ENCODE data around the gene RPS18. TPM values are rescaled to one million over a fixed set of nuclear protein-coding genes. Genes with fewer than 3 reads are reported as not detected.
A peak's percentile ranks its signal among the peaks of the same experiment; 100 is the strongest.

The RPS18 gene
- total and polyA plus RNA-seq, 9 of the 15 experiments (the other 6 are each of a cell fraction or from before 2014, with no cell fraction given), result 5,023 to 17,516 (median 8,131) TPM

- TF ChIP-seq ZNF77 (CRISPR knock-in tag; IDR thresholded peaks at IDR 0.05) (no peak), ZBTB34 (CRISPR knock-in tag; IDR thresholded peaks at IDR 0.05) (no peak), TOE1 (IDR thresholded peaks at IDR 0.05; ENCODE audit: borderline replicate concordance) (no peak), TOE1 (CRISPR knock-in tag; IDR thresholded peaks at IDR 0.05; ENCODE audit: borderline replicate concordance, low read depth) (no peak), TAF1 (IDR thresholded peaks at IDR 0.05; ENCODE audit: control insufficient read depth, extremely low read depth, insufficient read depth, low read length, severe bottlenecking) (no peak), HNRNPLL (IDR thresholded peaks at IDR 0.05; ENCODE audit: low read depth, low read length, poor library complexity, severe bottlenecking) (peak; percentile 27), ZBTB9 (CRISPR knock-in tag; IDR thresholded peaks at IDR 0.05) (peak; percentile 32; the same call in 1 of the 2 replicates), ZHX1 (conservative IDR thresholded peaks at IDR 0.05; ENCODE audit: low read length) (no peak), CREM (IDR thresholded peaks at IDR 0.05; ENCODE audit: low read depth) (peak; percentile 16; the same call in 1 of the 2 replicates), SP1 (CRISPR knock-in tag; IDR thresholded peaks at IDR 0.05) (peak; percentile 53; the same call in 1 of the 2 replicates), PHF20 (IDR thresholded peaks at IDR 0.05; ENCODE audit: partially characterized antibody) (no peak), POLR2H (tag; IDR thresholded peaks at IDR 0.05; ENCODE audit: low read depth) (no peak), TSHZ1 (CRISPR knock-in tag; IDR thresholded peaks at IDR 0.05) (no peak), SIN3A (IDR thresholded peaks at IDR 0.05; ENCODE audit: borderline replicate concordance in 2 of 2, control insufficient read depth in 1 of 2, low read depth in 2 of 2, low read length in 2 of 2) (peak in 1 of 2 experiments; percentile 53; a peak in 3 of 4 replicates), MCM3 (IDR thresholded peaks at IDR 0.05) (no peak), NR3C1 (CRISPR knock-in tag; IDR thresholded peaks at IDR 0.05) (no peak), THAP7 (CRISPR knock-in tag; IDR thresholded peaks at IDR 0.05) (no peak)
Observed at GRCh38 chr6:33312361-33313104, 40.7 kb downstream of the RPS18 start (continued).

All from K562 (cell line).